NCI-H187 (cell line): ENCODE data around the gene SULT1A1.

Experiments
- DNase-seq, 2 experiments: peaks; one replicate each; lab custom pipeline; 2025; lab: John Stamatoyannopoulos, UW

SULT1A1 gene

GRCh38 chr16:28558456-28558855 lies 51.4 kb downstream of the SULT1A1 start:
- DNase-seq, result no peak

GRCh38 chr16:28556914-28557320 lies 52.9 kb downstream of the SULT1A1 start:
- DNase-seq, result no peak

- no peak for DNase-seq
These were observed 54.3 kb downstream of the SULT1A1 start for GRCh38 chr16:28555561-28555960.
